DND-41 (cell line): ENCODE data around the gene NAA16.
"Not testable (repeated sequence)": the region's sequence is repeated elsewhere in the genome, so short reads cannot be mapped to it uniquely, and the experiment has no call there.

Experiments
- ATAC-seq: fragments of 200-7000 bp; cut with Tn5 transposase; 3 replicates; pipeline ENCODE4 v1.9.1; 2021; ENCODE audit warnings: low read depth; ENCODE audit not compliant: insufficient read depth
- DNase-seq: peaks from one replicate; pipeline ENCODE4 v3.0.0-alpha.2; 2020
- H2AFZ ChIP-seq: 2 replicates; pipeline ENCODE4 v1.6.0; 2012; ENCODE audit warnings: low read depth, low read length
- H3K27ac ChIP-seq: 2 replicates; pipeline ENCODE4 v1.5.1; 2012; ENCODE audit warnings: low read length, inconsistent platforms
- H3K27me3 ChIP-seq: fragments of 200-600 bp; sonication (generic); 2 replicates; pipeline ENCODE4 v1.6.0; 2012; ENCODE audit warnings: low read length, mild to moderate bottlenecking, inconsistent platforms; ENCODE audit not compliant: insufficient read depth, poor library complexity
- H3K36me3 ChIP-seq: 2 replicates; pipeline ENCODE4 v1.5.1; 2012; ENCODE audit warnings: low read length, inconsistent platforms; ENCODE audit not compliant: insufficient read depth
- H3K4me1 ChIP-seq: 2 replicates; pipeline ENCODE4 v1.5.1; 2012; ENCODE audit warnings: mild to moderate bottlenecking, low read length; ENCODE audit not compliant: insufficient read depth
- H3K4me2 ChIP-seq: 2 replicates; pipeline ENCODE4 v1.6.0; 2012; ENCODE audit warnings: mild to moderate bottlenecking, moderate library complexity, low read length, inconsistent platforms; ENCODE audit not compliant: insufficient read depth
- H3K4me3 ChIP-seq, 2 experiments: fragments of 200-600 bp in 1 of 2; shearing (Covaris generic) in 1 of 2; 2 replicates each; pipeline ENCODE4 v1.5.1; 2012 to 2016; ENCODE audit warnings: inconsistent platforms in 2 of 2, low read length in 2 of 2, mild to moderate bottlenecking in 2 of 2, low read depth in 1 of 2, moderate library complexity in 1 of 2
- H3K79me2 ChIP-seq: 2 replicates; pipeline ENCODE4 v1.6.0; 2012; ENCODE audit warnings: low read length, inconsistent platforms; ENCODE audit not compliant: insufficient read depth
- H3K9ac ChIP-seq: 2 replicates; pipeline ENCODE4 v1.6.0; 2012; ENCODE audit warnings: low read depth, mild to moderate bottlenecking, inconsistent platforms, low read length, moderate library complexity
- H3K9me3 ChIP-seq: 2 replicates; pipeline ENCODE4 v1.5.1; 2012; ENCODE audit warnings: low read length, moderate library complexity, mild to moderate bottlenecking, inconsistent platforms; ENCODE audit not compliant: insufficient read depth, severe bottlenecking
- H4K20me1 ChIP-seq: 2 replicates; pipeline ENCODE4 v1.6.0; 2012; ENCODE audit warnings: low read length; ENCODE audit not compliant: insufficient read depth
- CTCF ChIP-seq: IDR thresholded peaks from 2 replicates; pipeline ENCODE4 v1.5.1; 2012; ENCODE audit warnings: borderline replicate concordance, low read length, moderate library complexity, mild to moderate bottlenecking; ENCODE audit not compliant: poor library complexity, severe bottlenecking; ENCODE audit errors: extremely low read depth
- EZH2 ChIP-seq: IDR thresholded peaks from 3 replicates; pipeline ENCODE4 v1.6.1; 2012; ENCODE audit warnings: borderline replicate concordance, low read depth, mild to moderate bottlenecking, moderate library complexity, low read length, inconsistent platforms; ENCODE audit not compliant: severe bottlenecking

The NAA16 gene

GRCh38 chr13:41419206-41419605 lies 108.1 kb downstream of the NAA16 start:
- ATAC-seq (no peak), DNase-seq (no peak)
- no peak overlapping the region for H3K9ac ChIP-seq
- no peaks in the 10 kb centered on the region for H4K20me1 ChIP-seq
- H3K4me2 ChIP-seq, result no peak overlapping the region
- H3K4me1 ChIP-seq, result peaks cover 16% of the 10 kb centered on the region
- TF ChIP-seq EZH2 (no peak), CTCF (no peak)
- H3K9me3 ChIP-seq, result no peaks in the 10 kb centered on the region
- H2AFZ ChIP-seq, result no peak overlapping the region
- H3K27ac ChIP-seq, result no peak overlapping the region; the same call in 1 of the 2 replicates
- no peak overlapping the region for H3K4me3 ChIP-seq
- no peaks in the 10 kb centered on the region for H3K27me3 ChIP-seq
- H3K79me2 ChIP-seq, result no peaks in the 10 kb centered on the region
- H3K36me3 ChIP-seq, result no peaks in the 10 kb centered on the region

- H3K9ac ChIP-seq, result no peak overlapping the region
- no peak overlapping the region for H2AFZ ChIP-seq
- no peaks in the 10 kb centered on the region for H3K9me3 ChIP-seq
- no peak overlapping the region for H3K4me2 ChIP-seq
- H3K79me2 ChIP-seq, result no peaks in the 10 kb centered on the region
- TF ChIP-seq EZH2 (no peak), CTCF (no peak)
- no peak for DNase-seq
- H4K20me1 ChIP-seq, result no peaks in the 10 kb centered on the region
- no peak for ATAC-seq
- H3K27ac ChIP-seq, result no peak overlapping the region
- no peaks in the 10 kb centered on the region for H3K27me3 ChIP-seq
- no peak overlapping the region for H3K4me3 ChIP-seq
- no peaks in the 10 kb centered on the region for H3K36me3 ChIP-seq
- peaks cover 16% of the 10 kb centered on the region for H3K4me1 ChIP-seq
Measured at GRCh38 chr13:41420146-41420545, 109.1 kb downstream of the NAA16 start.

- not testable (repeated sequence) for H3K36me3 ChIP-seq, H3K79me2 ChIP-seq, ATAC-seq, DNase-seq, H3K4me3 ChIP-seq, H3K9ac ChIP-seq, H3K27me3 ChIP-seq, H2AFZ ChIP-seq, H3K27ac ChIP-seq, H3K9me3 ChIP-seq, H3K4me2 ChIP-seq, H4K20me1 ChIP-seq
- H3K4me1 ChIP-seq, result peaks cover 16% of the 10 kb centered on the region
Measured at GRCh38 chr13:41421330-41421729, 110.3 kb downstream of the NAA16 start.

- H3K9me3 ChIP-seq, H3K27ac ChIP-seq, H3K4me2 ChIP-seq, H2AFZ ChIP-seq, H3K27me3 ChIP-seq, H4K20me1 ChIP-seq, DNase-seq, H3K36me3 ChIP-seq, H3K4me3 ChIP-seq, H3K79me2 ChIP-seq, ATAC-seq, H3K9ac ChIP-seq: not testable (repeated sequence)
- H3K4me1 ChIP-seq, result peaks cover 16% of the 10 kb centered on the region
Measured at GRCh38 chr13:41421983-41422382, 110.9 kb downstream of the NAA16 start.

- H3K9ac ChIP-seq, ATAC-seq, H3K4me2 ChIP-seq, DNase-seq, H3K79me2 ChIP-seq, H3K4me3 ChIP-seq, H3K27ac ChIP-seq, H2AFZ ChIP-seq, H3K27me3 ChIP-seq, H3K4me1 ChIP-seq, H3K9me3 ChIP-seq, H4K20me1 ChIP-seq, H3K36me3 ChIP-seq: not testable (repeated sequence)
Measured at GRCh38 chr13:41423259-41423658, 112.2 kb downstream of the NAA16 start.

GRCh38 chr13:41424675-41425074 lies 113.6 kb downstream of the NAA16 start:
- not testable (repeated sequence) for H3K27me3 ChIP-seq, H2AFZ ChIP-seq, H3K27ac ChIP-seq, H3K4me2 ChIP-seq, H3K36me3 ChIP-seq, H3K79me2 ChIP-seq, H3K4me1 ChIP-seq, H3K9me3 ChIP-seq, H3K4me3 ChIP-seq, DNase-seq, H3K9ac ChIP-seq, H4K20me1 ChIP-seq, ATAC-seq
